Activated naive CD8-positive, alpha-beta T cell treated with anti-CD3 and anti-CD28 coated beads for 36 hours (primary cell): ENCODE data around the gene HIF3A. TPM values are rescaled to one million over a fixed set of nuclear protein-coding genes. Genes with fewer than 3 reads are reported as not detected.

Experiments
- DNase-seq: peaks from one replicate; pipeline ENCODE4 v3.0.0; 2021
- H3K27ac Mint-ChIP-seq: one replicate; pipeline ENCODE4 v1.8.0; 2022; ENCODE audit warnings: mild to moderate bottlenecking, moderate library complexity, mixed read lengths
- H3K27me3 Mint-ChIP-seq: one replicate; pipeline ENCODE4 v1.8.0; 2022; ENCODE audit warnings: mild to moderate bottlenecking, mixed read lengths
- H3K36me3 Mint-ChIP-seq: one replicate; pipeline ENCODE4 v1.8.0; 2021; ENCODE audit warnings: mild to moderate bottlenecking, mixed read lengths
- H3K4me1 Mint-ChIP-seq: one replicate; pipeline ENCODE4 v1.8.0; 2021; ENCODE audit warnings: mixed read lengths
- H3K4me3 Mint-ChIP-seq: one replicate; pipeline ENCODE4 v1.8.0; 2022; ENCODE audit warnings: mild to moderate bottlenecking, moderate library complexity, mixed read lengths
- H3K9me3 Mint-ChIP-seq: one replicate; pipeline ENCODE4 v1.8.0; 2022; ENCODE audit warnings: mixed read lengths
- total RNA-seq, 2 experiments: library from RNA; stranded (reverse); gene quantifications; one replicate each; pipeline ENCODE4 v1.2.3, GENCODE V29; 2021

HIF3A gene
- total RNA-seq, 2 experiments from 2014 or later = not detected

DNA sequence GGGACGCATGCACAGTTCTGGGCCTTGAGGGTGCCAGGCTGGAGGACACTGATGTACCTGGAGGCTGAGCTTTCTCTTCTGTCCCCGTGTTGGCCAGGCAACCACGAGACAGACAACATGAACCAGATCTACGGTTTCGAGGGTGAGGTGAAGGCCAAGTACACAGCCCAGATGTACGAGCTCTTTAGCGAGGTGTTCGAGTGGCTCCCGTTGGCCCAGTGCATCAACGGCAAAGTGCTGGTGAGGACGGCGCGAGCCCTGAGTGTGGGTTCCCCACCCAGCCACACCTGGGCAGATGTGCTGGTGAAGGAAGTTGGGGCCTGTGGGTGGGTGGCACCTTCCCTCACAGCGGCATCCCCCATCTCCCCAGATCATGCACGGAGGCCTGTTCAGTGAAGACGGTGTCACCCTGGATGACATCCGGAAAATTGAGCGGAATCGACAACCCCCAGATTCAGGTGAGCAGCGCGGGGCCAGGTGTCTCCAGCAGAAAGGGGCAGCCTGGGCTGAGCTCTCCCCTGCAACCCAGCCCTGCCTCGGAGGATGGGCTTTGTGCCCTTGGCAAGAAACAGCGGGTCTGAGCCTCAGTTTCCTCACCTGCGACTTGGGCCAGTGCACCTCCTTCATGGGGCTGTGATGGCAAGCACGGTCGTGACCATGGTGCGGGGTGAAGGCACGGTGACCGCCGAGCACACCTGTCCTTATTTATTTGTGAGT lies 90.3 kb downstream of the HIF3A start:
- no peak for DNase-seq
- Mint-ChIP-seq H3K4me3 (no peak overlapping the region), H3K27ac (no peak overlapping the region), H3K36me3 (peaks cover 30% of the 10 kb centered on the region), H3K27me3 (no peaks in the 10 kb centered on the region), H3K9me3 (no peaks in the 10 kb centered on the region), H3K4me1 (no peaks in the 10 kb centered on the region)

DNA sequence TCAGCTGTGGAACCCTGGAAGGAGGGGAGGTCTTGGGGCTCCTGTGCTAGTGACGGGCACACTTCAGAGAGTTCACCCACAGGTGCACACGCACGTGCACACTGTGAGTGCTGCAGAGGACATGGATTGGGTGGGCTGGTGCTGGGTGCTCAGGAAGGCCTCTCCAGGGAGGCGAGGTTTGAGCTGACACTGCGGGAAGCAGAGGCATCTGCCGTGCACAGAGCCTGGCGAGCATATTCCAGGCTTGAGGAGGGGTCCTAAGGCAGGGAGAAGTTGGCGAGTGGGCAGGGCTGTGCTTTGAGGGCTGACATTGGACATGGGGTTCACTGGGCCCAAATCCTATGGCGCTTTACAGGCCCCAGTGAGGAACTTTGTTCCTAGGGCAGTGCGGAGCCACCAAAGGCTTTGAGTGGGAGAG lies 90.9 kb downstream of the HIF3A start:
- Mint-ChIP-seq H3K36me3 (peaks cover 30% of the 10 kb centered on the region), H3K4me1 (peaks cover 4% of the 10 kb centered on the region), H3K27me3 (no peaks in the 10 kb centered on the region), H3K9me3 (no peaks in the 10 kb centered on the region), H3K27ac (no peak overlapping the region), H3K4me3 (no peak overlapping the region)
- no peak for DNase-seq

DNA sequence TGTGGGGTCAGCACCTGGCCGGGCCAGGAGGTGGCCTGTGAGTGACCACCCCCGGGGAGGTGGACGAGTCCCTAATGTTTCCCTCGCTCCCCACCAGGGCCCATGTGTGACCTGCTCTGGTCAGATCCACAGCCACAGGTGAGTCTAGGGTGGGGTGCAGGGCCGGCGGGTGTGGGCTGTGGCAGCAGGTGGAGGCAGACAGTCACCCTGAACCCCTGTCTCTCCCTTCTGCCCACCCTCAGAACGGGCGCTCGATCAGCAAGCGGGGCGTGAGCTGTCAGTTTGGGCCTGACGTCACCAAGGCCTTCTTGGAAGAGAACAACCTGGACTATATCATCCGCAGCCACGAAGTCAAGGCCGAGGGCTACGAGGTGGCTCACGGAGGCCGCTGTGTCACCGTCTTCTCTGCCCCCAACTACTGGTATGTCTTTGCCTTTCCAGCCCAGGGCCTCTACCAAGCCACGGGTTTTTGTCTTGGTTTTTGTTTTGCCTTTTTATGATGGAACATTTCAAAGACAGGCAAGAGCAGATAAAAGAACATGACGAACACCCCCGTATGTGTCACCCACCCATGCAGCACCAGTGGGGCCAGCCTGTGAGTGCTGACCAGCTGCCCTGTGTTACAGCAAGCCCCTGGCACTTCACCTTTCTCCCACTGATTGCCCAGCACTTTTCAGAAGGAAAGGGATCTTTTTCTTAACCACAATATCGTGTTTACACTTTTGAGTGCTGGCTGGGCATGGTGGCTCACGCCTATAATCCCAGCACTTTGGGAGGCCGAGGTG lies 91.7 kb downstream of the HIF3A start:
- DNase-seq = no peak
- Mint-ChIP-seq H3K9me3 (no peaks in the 10 kb centered on the region), H3K27me3 (no peaks in the 10 kb centered on the region), H3K4me1 (peaks cover 9% of the 10 kb centered on the region), H3K27ac (no peak overlapping the region), H3K36me3 (peaks cover 33% of the 10 kb centered on the region), H3K4me3 (no peak overlapping the region)

DNA sequence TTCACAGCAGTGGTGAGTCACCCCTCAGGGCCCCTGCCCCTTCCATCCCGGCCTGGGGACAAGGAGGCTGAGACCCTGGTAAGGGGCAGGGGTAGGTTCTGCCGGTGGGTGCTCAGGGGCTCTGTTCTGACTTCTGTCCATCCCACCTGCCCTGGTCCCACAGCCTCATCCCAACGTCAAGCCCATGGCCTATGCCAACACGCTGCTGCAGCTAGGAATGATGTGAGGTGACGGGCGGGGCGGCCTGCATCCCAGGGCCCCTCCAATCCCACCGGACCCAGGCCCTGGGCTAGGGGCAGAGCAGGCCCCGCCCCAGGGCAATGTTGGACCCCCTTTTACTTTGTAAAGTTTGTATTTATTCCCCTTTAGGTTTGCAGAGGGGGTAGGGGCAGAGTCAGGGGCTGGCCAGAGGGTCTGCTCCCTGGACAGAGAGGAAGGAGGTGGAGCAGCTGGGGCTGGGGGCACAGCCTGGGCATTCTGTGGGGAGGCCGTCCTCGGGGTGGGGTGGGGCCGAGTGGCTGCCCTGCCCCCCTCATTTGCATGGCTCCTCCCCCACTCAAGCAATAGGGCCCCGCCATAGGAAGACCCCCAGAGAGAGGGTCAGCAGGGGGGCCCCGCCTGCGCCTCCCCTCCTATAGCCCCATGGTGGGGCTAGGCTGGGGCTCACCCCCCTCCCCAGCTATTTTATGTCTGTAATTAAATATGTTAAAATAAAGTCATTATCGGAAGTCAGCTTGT lies 93.4 kb downstream of the HIF3A start:
- Mint-ChIP-seq H3K4me3 (no peak overlapping the region), H3K9me3 (no peaks in the 10 kb centered on the region), H3K4me1 (peaks cover 9% of the 10 kb centered on the region), H3K27me3 (no peaks in the 10 kb centered on the region), H3K27ac (no peak overlapping the region), H3K36me3 (peaks cover 33% of the 10 kb centered on the region)
- no peak for DNase-seq

DNA sequence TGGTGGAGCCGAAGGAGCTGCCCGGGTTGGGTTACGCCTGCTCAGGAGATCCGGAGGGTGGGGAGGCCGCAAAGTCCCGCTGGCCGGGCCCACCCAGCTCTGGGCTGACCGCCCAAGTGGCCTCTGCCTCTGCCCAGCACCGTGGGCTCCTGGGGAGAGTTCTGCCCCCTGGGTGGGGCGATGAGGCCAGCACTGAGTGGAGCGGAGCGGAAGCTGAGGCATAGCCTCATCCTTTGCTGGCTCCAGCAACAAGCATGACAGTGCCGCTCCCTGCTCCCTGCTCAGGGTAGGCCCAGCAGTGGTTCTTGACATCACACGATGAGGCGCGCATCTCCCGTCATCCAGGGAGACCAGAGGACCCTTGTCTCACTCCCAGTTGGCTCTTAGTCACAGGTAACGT lies 94.0 kb downstream of the HIF3A start:
- no peaks in the 10 kb centered on the region for H3K27me3 Mint-ChIP-seq
- no peak overlapping the region for H3K4me3 Mint-ChIP-seq
- H3K4me1 Mint-ChIP-seq = peaks cover 11% of the 10 kb centered on the region
- no peak for DNase-seq
- H3K36me3 Mint-ChIP-seq = peaks cover 32% of the 10 kb centered on the region
- no peaks in the 10 kb centered on the region for H3K9me3 Mint-ChIP-seq
- no peak overlapping the region for H3K27ac Mint-ChIP-seq

DNA sequence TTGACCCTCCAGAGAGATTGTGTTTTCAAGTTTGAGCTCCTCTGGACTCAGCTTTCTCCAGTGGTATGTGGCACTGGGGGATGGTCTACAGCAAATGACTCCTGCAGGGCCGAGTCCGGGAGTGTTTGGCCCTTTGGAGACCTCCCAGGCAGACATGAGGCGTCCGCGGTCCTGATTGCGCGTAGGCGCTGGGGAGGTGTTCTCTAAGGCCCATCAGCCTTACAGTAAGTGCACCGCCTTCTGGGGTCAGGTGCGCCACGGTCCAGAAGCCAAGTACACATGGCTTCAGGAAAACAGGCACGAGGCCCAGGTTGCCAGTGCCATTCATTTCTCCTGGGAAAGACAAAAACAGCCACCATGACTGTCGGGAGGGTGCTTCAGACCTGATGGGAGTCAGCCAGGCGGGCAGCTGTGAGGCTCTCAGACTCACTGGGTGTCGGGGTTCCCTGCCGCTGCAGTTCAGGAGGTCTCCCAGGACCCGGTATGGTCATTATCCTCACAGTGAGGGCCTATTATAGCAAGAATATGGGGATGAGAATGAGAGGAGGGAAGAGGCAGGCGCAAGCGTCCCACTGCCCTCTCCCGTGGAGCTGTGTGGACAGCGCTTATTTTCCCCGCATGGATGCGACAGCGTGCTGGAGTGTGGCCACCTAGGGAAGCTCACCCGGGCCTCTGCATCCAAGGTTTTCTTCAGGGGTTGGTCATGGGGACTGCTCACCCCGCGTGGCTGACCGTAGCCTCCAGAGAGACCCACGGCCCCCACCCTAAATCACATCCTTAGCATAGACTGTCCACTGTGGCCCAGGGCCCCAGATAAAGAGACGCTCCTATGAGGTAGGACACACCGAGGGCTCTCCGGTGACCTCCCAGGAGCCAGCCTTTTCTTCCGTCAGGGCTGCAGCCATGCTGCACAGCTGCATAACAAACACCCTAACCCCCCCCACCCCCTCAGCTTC lies 94.7 kb downstream of the HIF3A start:
- H3K27ac Mint-ChIP-seq = no peak overlapping the region
- peaks cover 11% of the 10 kb centered on the region for H3K4me1 Mint-ChIP-seq
- H3K27me3 Mint-ChIP-seq = no peaks in the 10 kb centered on the region
- DNase-seq = no peak
- H3K36me3 Mint-ChIP-seq = peaks cover 31% of the 10 kb centered on the region
- H3K4me3 Mint-ChIP-seq = no peak overlapping the region
- no peaks in the 10 kb centered on the region for H3K9me3 Mint-ChIP-seq

DNA sequence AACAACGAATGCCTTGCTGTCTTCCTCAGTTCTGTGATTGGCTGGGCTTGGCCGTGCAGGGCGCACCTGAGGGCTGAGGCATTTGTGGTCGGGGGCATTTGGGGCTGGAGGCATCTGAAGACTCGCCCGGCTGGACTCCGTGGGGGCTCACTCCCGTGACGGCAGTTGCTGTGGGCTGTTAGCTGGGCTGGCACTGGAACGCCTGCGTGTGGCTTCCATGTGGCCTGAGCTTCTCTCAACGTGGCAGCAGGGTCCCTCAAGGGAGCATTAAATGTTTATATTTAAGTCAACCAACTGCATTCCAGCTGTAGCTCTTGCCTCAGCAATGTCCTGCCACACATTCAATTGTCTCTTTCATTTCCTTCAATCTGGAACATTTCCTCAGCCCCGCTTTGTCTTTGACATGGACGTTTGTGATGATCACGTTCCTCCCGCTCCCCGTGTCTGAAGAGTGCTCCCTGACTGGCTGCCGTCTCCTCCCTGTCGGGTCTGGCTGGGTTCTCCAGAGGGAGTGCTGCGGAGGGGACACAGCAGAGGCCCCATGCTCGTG lies 95.5 kb downstream of the HIF3A start:
- peaks cover 26% of the 10 kb centered on the region for H3K36me3 Mint-ChIP-seq
- no peak overlapping the region for H3K4me3 Mint-ChIP-seq

DNA sequence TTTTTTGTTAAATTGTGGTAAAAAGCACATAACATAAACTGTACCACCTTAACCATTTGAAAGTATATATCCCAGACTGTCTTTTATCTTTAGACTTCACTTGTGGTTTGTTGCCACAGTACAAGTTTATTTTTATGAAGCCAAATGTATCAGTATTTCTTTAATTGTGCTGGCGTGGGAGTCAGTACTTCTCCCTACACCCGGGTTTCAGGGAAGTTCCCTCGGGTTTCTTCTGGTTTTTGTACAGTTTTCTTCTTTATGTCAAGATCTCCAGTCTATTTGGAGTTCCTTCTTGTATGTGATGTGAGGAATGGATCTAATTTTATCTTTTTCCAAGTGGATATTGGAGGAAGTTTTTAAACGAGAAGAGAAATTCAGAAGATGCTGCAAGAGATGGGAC lies 96.0 kb downstream of the HIF3A start:
- Mint-ChIP-seq H3K27me3 (peaks cover 5% of the 10 kb centered on the region), H3K27ac (peak overlapping the region; percentile 34), H3K36me3 (peaks cover 21% of the 10 kb centered on the region), H3K9me3 (no peaks in the 10 kb centered on the region), H3K4me1 (peaks cover 11% of the 10 kb centered on the region), H3K4me3 (no peak overlapping the region)
- DNase-seq = no peak

More for the DNA sequence above, 95.5 kb downstream of the HIF3A start:
- DNase-seq = no peak
- Mint-ChIP-seq H3K27me3 (no peaks in the 10 kb centered on the region), H3K27ac (peak overlapping the region; percentile 34), H3K9me3 (no peaks in the 10 kb centered on the region), H3K4me1 (peaks cover 11% of the 10 kb centered on the region)

Other genes with a start within 250 kb of the HIF3A start
- not detected for gene IGFL3, start 172.4 kb upstream of the HIF3A start, total RNA-seq
- gene IGFL2, start 148.8 kb upstream of the HIF3A start, total RNA-seq = not detected
- not detected for gene IGFL1, start 67.3 kb upstream of the HIF3A start, total RNA-seq
- gene PPP5C, start 50.0 kb downstream of the HIF3A start, total RNA-seq = 100 to 1,000 TPM; 123 to 132 TPM
- gene CCDC8, start 116.5 kb downstream of the HIF3A start, total RNA-seq = under 1 TPM; 0.08 TPM
- not detected for gene PNMA8C, start 131.9 kb downstream of the HIF3A start, total RNA-seq
- gene PNMA8A, start 174.5 kb downstream of the HIF3A start, total RNA-seq = 1 to 10 TPM; 6.0 to 6.3 TPM
- gene PNMA8B, start 198.8 kb downstream of the HIF3A start, total RNA-seq = under 1 TPM; 0.21 to 0.26 TPM